Tibial nerve (tissue), 3 donors: ENCODE measurements around the gene NGF.

Source experiments
- CTCF ChIP-seq, 5 experiments: fragments of 200-600 bp in 3 of 5; fragments of 450-650 bp in 2 of 5; sonication (generic) in 3 of 5; IDR thresholded peaks; one replicate each; pipeline ENCODE4 v1.5.1; 2016 to 2019; ENCODE audit warnings: antibody characterized with exemption in 5 of 5, mild to moderate bottlenecking in 3 of 5, moderate library complexity in 2 of 5
- POLR2A ChIP-seq, 2 donors: fragments of 450-650 bp; IDR thresholded peaks; one replicate each; pipeline ENCODE4 v1.6.1; 2017; ENCODE audit warnings: antibody characterized with exemption in 2 of 2, mild to moderate bottlenecking in 2 of 2, moderate library complexity in 2 of 2

GRCh38 chr1:115343200-115343737 lies 5.2 kb upstream of the NGF start:
- no peak for TF ChIP-seq CTCF (IDR thresholded peaks at IDR 0.05)
- no peak for TF ChIP-seq POLR2A (IDR thresholded peaks at IDR 0.05)
